Amniotic stem cell (primary cell): ENCODE data around the gene SLC12A7.
"Not testable (repeated sequence)": the region's sequence is repeated elsewhere in the genome, so short reads cannot be mapped to it uniquely, and the experiment has no call there.

Experiments
- DNase-seq: peaks from one replicate; lab custom pipeline; 2025; lab: John Stamatoyannopoulos, UW

The SLC12A7 gene

DNA sequence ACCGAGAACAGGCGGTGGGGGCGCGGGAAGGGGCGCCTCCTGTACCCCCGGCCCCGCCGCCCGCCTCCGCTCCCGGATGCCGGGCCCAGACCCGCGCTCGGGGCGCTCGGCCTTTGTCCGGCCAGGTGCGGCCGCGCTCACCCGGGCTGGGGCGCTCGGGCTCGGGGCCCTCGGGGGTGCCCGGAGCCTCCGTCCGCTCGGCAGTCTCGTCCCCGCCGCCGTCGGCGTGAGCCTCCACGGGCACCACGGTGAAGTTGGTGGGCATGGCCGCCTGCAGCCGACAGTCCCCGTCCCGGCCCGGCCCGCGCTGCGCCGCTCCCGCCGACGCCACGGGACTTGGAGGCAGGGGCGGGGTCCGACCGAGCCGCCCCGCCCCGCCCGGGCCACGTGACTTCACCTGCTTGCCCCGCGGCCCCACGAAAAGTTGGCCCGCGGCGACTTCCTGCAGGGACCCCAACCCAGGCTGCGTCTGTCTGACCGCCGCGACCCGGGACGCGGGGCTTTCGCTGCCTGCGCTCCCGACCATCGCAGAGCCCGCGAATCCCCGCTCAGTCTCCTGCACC is at the start of gene SLC12A7:
Gene SLC12A7, minus strand, starts transcription at position 337 of the 563 bp plus-strand sequence. Its CDS starts 72 bp downstream, at position 265.
- DNase-seq: no peak

DNA sequence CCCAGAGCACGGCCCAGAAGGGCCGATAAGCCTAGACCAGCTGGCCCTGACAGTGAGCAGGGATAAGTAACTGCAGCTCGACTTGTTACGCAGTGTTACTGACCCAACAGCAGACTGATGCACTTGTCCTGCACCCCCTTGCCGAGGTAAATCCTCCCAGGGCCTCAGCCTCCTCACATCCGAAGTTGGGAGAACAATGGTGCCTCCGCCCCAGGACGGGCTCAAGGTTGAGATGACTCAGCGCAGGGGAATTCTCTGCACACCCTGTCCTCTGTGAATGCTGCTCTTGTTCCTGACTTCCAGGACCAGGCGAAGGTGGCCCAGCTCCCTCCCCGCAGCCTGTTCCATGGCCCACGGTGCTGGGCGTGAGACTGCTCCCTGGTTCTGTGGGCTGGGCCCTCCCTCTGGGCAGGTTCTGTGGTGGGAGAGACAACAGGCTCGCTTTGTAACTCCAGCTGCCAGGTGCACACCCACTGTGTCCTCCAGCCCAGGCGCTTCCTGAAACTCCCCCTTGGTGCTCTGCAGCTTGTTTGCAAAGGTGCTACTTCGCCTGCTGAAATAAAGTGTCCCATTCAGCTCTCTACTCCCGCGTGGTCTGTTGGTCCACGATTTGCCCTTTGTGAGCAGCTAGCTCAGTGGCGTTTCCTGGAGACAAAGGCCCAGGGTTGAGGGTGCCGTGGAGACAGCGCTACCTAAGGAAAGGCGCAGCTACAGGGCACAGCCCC is 49.4 kb upstream of the SLC12A7 start:
- DNase-seq: no peak

DNA sequence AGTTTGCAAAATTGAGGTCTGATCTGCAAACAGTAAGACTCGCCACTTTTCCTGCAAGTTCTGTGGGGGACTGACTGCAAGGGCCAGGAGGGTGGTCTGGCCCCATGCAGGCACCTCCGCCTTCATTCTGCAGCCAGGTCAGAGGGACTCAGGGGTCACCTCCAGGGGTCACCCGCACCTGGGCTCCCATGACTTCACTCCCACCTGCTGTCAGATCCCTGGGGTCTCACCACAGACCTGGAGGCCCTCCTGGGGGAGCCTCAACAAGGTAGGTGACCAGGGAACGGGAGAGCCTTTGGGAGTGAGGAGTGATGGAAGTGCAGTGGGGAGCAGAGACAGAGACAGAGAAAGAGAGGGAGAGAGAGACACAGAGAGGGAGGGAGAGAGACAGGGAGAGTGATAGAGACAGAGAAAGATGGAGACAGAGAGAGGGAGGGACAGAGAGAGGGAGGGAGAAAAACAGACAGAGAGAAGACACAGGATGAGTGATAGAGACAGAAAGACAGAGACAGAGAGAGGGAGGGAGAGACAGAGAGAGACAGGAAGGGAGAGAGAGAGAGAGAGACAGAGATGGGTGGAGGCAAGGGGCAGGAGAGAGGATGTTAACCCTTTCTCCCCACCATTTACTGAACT is 48.0 kb upstream of the SLC12A7 start:
- no peak for DNase-seq

DNA sequence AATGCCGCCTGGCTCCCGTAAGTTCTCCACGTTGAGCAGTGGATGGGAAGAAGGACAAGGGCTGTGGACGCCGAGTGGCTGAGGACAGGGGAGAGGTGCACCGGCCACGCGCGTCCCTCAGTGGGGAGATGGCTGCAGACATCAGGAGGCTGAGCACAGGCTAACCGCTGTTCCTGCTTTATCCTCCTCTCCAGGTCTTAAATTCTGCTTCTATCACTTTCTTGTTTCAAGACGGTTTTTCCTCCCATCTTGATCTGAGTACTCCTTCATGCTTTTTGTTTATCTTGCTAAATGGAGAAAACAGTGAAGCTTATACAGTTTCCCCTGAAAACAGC is 47.4 kb upstream of the SLC12A7 start:
- no peak for DNase-seq

DNA sequence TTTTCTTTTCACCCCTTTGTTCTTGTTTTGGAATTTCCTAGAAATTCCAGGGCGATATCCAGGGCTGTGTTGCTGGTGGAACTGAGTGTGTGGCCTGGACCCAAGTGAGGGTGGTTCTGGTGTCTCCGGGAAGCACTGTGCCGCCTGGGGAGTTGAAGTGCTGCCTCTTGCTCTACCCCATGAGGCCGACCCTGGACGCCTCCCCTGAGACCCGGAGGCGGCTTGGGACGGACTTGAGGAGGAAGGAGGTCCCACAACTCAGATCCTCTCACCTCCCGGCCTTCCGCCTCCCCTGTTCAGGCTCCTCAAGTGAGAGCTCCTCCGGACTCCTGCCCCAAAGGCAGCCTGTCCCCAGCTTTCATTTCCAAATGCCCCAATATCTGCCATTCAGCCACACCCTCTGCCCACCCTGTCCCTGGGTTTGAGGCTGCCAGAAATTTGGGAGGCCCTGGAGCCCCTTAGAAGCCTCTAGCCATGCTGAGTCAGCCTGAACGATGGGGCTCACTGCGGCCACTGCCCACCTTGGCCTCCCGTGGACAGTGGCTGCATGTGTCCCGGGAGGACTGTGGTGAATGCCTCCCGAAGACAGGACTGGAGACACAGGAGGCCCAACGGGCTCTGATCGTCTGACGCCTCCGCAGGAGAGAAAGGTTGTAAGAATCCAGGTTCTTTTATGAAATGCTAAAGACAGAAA is 46.9 kb upstream of the SLC12A7 start:
- no peak for DNase-seq

DNA sequence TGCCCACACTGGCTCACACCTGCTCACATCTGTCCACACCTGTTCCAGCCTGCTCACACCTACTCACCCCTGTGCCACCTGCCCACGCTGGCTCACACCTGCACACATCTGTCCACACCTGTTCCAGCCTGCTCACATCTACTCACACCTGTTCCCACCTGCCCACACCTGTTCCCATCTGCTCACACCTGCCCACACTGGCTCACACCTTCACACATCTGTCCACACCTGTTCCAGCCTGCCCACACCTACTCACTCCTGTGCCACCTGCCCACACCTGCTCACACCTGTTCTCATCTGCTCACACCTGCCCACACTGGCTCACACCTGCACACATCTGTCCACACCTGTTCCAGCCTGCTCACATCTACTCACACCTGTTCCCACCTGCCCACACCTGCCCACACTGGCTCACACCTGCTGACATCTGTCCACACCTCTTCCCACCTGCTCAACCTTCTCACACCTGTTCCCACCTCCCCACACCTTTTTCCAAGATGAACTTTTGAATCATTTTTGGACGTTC is 45.7 kb upstream of the SLC12A7 start:
- not testable (repeated sequence) for DNase-seq

DNA sequence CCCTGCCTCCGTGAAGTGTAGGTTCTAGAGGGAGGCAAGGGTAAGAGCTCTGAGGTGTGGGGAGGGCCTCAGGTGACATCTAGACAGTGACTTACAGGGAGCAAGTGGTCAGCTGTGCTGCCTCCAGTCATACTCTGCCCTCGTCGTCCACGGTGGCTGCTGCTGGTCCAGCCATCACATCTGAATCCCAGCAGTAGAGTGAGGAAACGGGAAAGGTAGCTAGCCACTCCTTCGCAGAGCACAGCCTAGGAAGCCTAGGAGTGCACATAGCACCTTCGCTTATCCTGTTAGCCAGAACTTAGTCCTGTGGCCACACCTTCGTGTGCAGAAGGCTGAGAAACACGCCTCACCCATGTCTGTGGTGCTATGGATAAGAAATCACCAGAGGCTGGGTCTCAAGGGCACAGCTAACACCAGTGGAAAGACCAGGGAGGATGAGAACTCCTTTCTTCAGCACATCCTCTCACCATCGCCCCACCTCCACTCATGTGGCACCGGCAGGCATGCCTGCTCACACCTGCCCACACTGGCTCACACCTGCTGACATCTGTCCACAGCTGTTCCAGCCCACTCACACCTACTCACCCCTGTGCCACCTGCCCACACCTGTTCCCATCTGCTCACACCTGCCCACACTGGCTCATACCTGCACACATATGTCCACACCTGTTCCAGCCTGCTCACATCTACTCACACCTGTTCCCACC is 45.0 kb upstream of the SLC12A7 start:
- no peak for DNase-seq

DNA sequence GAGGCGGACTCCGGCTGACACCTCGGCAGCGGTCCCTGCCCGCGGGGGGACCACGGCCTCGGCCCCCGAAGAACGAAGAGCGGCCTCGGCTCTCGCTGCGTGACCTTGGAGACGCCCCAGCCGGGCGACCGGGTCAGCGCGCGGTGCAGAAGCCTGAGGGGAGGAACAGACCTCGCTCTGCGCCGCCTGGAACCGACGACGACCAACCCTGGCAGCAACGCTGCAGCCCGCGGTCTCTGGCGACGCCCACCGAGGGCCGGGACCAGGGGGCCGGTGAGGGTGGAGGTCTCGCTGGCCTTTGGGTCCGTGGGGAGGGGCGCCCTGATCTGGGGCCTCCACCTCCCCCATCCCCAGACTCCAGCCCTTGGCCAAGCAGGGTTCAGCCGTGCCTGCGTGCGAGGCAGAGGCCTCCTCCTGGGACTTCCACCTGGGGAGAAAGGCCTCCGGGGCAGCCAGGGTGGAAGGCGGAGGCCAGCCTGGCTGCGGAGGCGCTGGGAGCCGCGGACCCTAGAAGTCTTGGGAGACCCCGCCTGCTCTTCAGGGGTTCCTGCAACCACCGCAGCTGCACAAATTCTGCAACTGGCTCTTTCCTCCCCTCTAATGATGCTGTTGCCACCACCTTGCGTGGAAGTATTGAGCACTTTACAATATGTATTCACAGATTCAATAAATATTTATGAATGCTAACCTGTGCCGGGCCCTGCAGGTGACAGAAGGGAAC is 44.3 kb upstream of the SLC12A7 start:
- no peak for DNase-seq

DNA sequence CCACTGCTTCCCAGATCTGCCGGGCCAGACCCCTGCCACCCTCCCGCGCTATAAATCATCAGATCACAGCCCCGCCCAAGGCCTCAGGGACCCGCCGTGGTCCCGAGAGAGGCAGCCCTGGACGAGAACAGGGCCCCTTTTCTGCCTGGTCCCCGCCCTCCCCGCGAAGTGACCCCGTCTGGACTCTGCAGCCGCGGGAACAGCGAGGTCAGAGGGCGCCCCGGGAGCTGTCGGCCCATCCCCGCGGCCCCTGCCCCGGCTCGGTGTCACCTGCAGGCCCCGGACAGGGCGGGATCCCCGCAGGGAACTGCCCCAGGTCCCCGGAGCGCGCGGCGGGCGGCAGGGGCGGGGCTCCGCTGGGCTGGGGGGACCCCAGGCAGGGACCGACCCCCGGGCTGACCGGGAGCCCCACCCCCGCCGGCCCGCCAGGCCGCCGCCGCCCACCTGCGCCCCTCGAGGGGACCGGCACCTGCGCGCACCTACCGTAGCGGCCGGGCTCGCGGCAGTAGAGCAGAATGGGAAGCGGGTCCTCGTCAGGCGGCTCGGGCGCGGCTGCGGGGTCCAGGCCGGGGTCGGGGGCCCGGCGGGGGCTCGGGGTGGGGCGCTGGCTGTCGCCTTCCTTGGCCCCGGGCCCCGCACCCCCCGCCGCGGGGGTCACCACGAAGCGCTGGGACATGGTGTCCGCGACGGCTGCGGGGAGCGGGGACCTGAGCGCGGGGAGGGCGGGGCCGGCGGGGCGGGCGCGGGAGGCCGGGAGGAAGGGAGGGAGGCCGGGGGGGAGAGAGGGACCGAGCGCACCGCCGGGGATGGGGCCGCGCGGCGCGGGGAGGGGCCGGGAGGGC is 43.5 kb upstream of the SLC12A7 start:
- no peak for DNase-seq

DNA sequence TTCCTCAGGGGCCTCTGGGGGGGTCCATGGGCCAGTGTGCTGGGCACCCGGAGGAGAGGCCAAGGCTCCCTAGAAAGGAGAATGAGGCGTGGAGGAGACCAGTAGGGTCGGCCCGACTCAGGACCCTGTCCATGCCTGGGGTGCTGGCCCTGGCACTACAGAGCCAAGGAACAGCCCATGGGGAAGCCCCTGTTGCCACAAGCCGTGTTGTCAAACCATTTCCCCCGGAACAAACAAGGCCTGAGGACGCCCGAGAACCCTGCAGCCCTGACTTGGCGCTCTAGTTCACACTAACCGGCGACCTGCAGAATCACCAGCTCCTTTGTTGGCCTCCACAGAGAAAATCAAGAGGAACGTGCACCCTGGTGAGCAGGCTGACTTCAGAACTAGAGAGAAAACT is 41.6 kb upstream of the SLC12A7 start:
- no peak for DNase-seq

DNA sequence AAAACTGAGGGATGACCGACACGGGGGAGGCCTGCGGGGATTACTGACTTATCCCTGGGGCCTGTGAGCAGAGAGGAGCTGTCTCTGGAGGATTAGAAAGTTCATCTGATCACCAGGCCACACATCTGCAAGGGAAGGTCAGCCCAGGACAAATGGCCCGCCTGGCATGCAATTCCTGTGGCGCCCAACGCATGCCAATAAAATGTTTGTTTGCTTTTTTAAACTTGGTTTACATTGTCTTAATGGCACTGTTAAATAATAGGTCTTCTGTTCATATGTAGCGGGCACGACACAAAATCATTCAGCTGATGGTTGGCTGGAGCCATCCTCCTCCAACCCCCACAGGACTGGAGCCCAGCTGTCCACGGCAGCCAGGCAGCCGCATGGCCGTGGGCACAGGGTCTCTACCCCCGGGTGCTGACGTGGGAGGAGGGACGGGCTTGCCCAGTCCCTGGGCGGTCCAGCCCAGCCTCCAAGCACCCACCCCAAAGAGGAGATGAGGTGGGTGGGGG is 41.0 kb upstream of the SLC12A7 start:
- no peak for DNase-seq

DNA sequence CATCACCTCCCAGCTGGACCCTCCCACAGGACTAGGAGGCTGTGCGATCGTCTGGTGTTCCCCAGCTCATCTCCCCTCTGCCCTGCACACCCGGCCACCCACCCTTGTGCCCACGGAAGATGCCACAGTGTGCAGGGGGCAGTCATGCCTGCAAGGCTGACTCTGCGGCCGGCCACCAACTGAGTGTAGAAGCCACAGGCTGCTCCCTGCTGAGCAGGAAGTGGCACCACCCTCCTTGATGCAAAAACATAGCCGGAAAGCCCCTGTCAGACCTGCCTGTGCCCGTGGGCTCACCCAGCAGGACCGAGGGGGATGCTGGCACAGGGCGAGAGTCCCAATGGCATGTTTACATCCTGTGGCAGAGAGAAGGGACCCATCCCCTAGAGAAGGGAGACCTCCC is 40.3 kb upstream of the SLC12A7 start:
- DNase-seq: no peak

DNA sequence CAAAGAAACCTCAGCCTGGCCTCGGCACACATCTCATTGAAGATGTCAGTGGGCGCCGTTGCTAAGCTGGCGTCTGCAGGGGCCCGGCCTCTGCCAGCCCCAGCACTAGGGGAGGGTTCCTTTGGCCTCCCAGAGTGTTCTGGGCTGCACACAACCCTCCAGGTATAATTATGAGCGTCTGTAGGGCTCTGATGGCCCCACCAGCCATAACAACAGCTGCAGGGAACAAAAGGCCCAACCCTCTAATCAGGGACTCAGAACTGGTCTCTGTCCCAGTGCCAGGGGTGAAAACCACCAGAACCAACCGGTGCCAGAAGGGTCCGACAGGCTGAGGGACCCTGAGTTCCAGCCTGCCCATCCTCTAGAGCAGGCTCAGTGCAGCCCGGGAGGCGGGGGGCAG is 39.5 kb upstream of the SLC12A7 start:
- DNase-seq: no peak

DNA sequence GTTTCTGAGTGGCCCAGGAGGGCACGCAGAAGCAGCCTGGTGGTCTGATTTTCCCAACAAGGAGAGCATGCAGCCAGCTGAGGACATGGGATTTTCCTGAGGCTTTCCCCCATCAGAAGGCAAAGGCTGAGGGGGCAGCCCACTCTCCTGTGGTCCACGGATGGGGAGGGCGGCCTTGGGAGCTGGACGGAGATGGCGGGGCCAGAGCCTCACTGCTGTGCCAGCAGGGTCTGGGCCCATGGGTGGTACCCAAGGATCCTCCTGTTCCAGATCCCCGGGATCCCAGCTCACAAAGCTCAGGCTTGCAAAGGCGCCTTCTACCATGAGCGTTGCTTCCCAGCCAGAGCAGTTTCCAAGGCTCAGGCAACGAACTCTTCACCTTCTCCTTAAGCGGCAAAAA is 39.0 kb upstream of the SLC12A7 start:
- DNase-seq: no peak

DNA sequence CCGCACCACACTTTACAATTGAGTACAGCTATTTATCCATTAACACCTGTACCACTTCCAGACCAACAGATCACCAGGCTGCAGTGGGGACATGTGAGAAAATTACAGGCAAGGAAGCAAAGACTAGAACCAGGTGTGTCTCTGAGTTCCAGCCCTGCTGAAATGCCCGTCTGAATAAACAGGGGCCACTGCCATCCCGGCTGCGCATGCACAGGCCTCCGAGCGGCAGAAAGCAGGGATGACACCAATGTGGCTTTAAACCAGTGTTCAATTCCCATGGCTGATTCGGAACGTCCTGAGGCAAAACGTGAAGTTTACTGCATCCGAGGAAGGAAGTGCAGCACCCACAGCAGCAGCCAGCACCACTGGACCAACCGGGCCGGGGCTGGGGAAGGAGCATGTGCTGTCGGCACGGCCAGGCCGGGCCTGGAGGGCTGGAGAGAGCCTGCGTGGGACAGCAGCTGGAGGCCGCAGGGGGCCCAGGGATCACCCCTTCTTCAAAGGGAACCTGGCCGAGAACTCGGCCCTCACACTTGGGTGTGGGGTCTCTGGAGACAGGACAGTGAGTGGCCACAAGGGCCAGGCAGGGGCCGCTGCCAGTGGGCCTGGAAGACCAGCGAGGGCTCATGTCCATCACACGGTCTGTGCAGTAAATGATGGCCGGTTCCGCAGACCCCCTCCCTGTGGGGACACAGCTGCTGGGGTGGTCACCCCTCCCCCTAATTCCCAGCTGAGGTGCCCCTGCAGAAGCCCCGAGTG is 33.0 kb upstream of the SLC12A7 start:
- no peak for DNase-seq

DNA sequence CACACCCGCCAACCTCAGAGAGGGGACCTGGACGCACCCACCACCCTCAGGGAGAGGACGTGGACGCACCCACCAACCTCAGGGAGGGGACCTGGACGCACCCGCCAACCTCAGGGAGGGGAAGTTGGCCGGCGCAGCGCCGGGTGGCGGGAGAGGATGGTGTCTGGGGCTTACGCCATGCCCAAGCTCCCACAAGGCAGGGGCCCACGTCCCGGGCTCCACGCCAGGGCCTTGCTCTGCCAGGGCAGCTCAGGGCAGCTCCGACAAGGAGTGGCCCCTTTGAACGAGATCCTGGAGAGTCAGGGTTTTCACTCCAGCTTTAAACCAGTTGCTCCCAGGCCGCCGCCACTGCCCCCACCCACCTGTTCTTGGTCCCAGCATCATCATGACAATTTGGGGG is 32.2 kb upstream of the SLC12A7 start:
- DNase-seq: no peak

DNA sequence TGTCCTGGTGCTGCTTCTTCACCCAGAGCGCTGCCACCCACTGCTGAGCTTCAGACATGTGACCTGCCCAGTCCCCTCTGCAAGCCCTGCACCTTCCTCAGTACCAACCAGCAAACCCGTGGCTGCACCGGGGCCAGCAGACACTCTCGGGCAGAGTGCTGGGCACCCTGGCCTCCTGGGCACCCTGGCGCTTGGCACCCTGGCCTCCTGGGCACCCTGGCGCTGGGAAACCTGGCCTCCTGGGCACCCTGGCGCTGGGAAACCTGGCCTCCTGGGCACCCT is 31.7 kb upstream of the SLC12A7 start:
- DNase-seq: no peak

DNA sequence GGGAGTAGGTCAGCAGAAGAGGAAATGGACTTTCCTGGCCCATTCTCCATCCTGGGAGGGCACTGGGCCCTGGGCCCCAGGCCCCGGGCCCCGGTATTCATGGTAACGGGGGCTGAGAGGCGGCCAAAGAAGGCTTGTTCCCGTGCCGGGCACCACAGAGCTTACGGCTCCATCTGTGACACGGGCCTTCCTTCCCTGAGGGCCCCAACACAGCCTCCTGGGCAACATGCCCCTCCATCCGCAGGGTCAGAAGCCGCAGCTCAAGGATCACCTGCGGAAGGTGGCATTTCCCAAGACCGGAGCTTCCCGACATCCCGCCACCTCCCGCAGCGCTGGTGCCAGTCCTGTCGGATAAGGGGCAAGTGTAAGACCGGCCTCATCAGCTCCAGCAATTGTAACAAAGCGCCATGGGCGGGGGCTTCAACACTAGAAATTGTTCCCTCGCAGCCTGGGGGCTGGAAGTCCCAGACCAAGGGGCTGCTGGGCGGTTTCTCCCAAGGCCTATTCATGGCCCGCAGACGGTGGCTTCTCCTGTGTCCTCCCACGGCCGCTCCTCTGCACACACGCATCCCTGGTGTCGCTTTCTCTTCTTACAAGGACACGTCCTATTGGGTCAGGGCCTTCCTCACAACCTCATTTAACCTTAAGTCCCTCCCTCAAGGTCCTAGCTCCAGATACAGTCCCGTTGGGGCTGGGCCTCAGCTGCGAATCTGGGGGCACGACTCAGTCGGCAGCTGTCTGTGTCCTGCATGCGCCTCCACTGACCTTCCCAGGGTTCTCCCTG is 31.2 kb upstream of the SLC12A7 start:
- DNase-seq: no peak

DNA sequence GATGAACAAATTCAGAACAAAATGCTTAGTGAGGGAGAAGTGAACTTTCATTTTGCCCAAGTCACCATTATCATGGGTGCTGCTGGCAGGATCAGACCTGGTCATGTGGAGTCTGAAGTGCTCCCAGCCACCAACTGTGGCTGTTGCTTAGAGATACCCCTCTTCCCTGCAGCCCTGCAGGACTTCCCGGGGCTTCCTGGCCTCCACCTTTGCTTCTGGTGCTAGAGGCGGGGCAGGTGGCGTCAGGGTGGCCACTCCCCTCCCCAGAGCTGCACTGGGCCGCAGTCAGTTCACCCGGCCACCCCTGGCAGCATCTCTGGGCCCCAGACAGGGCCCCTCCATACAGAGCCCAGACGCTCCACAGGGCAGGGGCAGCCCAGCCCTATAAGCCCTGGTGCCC is 30.0 kb upstream of the SLC12A7 start:
- no peak for DNase-seq
